ENCODE measurements around the gene PLEKHM1. TPM values are rescaled to one million over a fixed set of nuclear protein-coding genes. Genes with fewer than 3 reads are reported as not detected.
"Not testable (repeated sequence)": the region's sequence is repeated elsewhere in the genome, so short reads cannot be mapped to it uniquely, and the experiment has no call there.

The PLEKHM1 gene
- polyA plus RNA-seq, 3 donors: 12.8 to 41.5 (median 15.0) TPM

GRCh38 chr17:45497449-45497848 is 6.9 kb upstream of the PLEKHM1 start:
- intact Hi-C loops (cut with micrococcal nuclease): not testable (repeated sequence)

GRCh38 chr17:45496507-45496906 is 6.0 kb upstream of the PLEKHM1 start:
- no CpG with 5 or more reads among the region's 3 CpGs for WGBS (ENCODE audit: insufficient coverage)
- H3K4me2 ChIP-seq (replicated peaks; ENCODE audit: extremely low read depth, low read length, poor library complexity, severe bottlenecking); H3K36me3 Mint-ChIP-seq; H2AFZ ChIP-seq (ENCODE audit: insufficient read depth, low read depth, low read length, poor library complexity, severe bottlenecking); H3K27me3 Mint-ChIP-seq (ENCODE audit: low read depth in 3 of 3); H3K4me3 Mint-ChIP-seq; H3K79me2 ChIP-seq (ENCODE audit: insufficient read depth, low read length); H3K9me3 Mint-ChIP-seq; H3K9ac ChIP-seq (ENCODE audit: insufficient read depth, low read length, poor library complexity, severe bottlenecking); H3K9me3 ChIP-seq (replicated peaks in 1 of 2; ENCODE audit: control insufficient read depth in 1 of 2, insufficient read depth in 1 of 2, low read length in 2 of 2); H3K27me3 ChIP-seq (ENCODE audit: control insufficient read depth in 2 of 2, insufficient read depth in 2 of 2, low read length in 2 of 2); H3K36me3 ChIP-seq (replicated peaks in 1 of 2; ENCODE audit: control insufficient read depth in 1 of 2, insufficient read depth in 2 of 2, low read length in 2 of 2); DNase-seq; intact Hi-C loops (cut with micrococcal nuclease); H4K20me1 ChIP-seq (ENCODE audit: insufficient read depth, low read length); H3K4me3 ChIP-seq (replicated peaks in 1 of 3; ENCODE audit: low read depth in 2 of 3, low read length in 3 of 3): not testable (repeated sequence)
- peaks cover 47 to 50% of the 10 kb centered on the region in 2 donors for H3K4me1 ChIP-seq (ENCODE audit: control insufficient read depth in 1 of 2, insufficient read depth in 2 of 2, low read length in 2 of 2)
- Mint-ChIP-seq H3K27ac (peak overlapping the region in 5 of 7 donors; percentile 25 to 94 (median 49)), H3K4me1 (peaks cover 44% of the 10 kb centered on the region)
- H3K27ac ChIP-seq (ENCODE audit: low read depth in 1 of 2, low read length in 2 of 2): peak overlapping the region in 1 of 2 donors; percentile 12

More at GRCh38 chr17:45497449-45497848, 6.9 kb upstream of the PLEKHM1 start:
- DNase-seq; H2AFZ ChIP-seq (ENCODE audit: insufficient read depth, low read depth, low read length, poor library complexity, severe bottlenecking); H3K4me2 ChIP-seq (replicated peaks; ENCODE audit: extremely low read depth, low read length, poor library complexity, severe bottlenecking); H3K9me3 ChIP-seq (replicated peaks in 1 of 2; ENCODE audit: control insufficient read depth in 1 of 2, insufficient read depth in 1 of 2, low read length in 2 of 2); H3K9ac ChIP-seq (ENCODE audit: insufficient read depth, low read length, poor library complexity, severe bottlenecking); H3K27me3 ChIP-seq (ENCODE audit: control insufficient read depth in 2 of 2, insufficient read depth in 2 of 2, low read length in 2 of 2); H3K36me3 ChIP-seq (replicated peaks in 1 of 2; ENCODE audit: control insufficient read depth in 1 of 2, insufficient read depth in 2 of 2, low read length in 2 of 2); H3K4me3 Mint-ChIP-seq; H3K27me3 Mint-ChIP-seq (ENCODE audit: low read depth in 3 of 3); H4K20me1 ChIP-seq (ENCODE audit: insufficient read depth, low read length); H3K79me2 ChIP-seq (ENCODE audit: insufficient read depth, low read length); H3K4me3 ChIP-seq (replicated peaks in 1 of 3; ENCODE audit: low read depth in 2 of 3, low read length in 3 of 3); H3K9me3 Mint-ChIP-seq; H3K36me3 Mint-ChIP-seq; H3K27ac ChIP-seq (ENCODE audit: low read depth in 1 of 2, low read length in 2 of 2): not testable (repeated sequence)
- H3K27ac Mint-ChIP-seq: peak overlapping the region in 2 of 7 donors; percentile 63 to 77
- peaks cover 46 to 50% of the 10 kb centered on the region in 2 donors for H3K4me1 ChIP-seq (ENCODE audit: control insufficient read depth in 1 of 2, insufficient read depth in 2 of 2, low read length in 2 of 2)
- no CpG with 5 or more reads among the region's 8 CpGs for WGBS (ENCODE audit: insufficient coverage)
- peaks cover 44% of the 10 kb centered on the region for H3K4me1 Mint-ChIP-seq

- H3K27ac ChIP-seq (ENCODE audit: low read depth in 1 of 2, low read length in 2 of 2): peak overlapping the region; percentile 60 to 69
- peaks cover 41% of the 10 kb centered on the region for H3K4me1 Mint-ChIP-seq
- H3K9me3 Mint-ChIP-seq; intact Hi-C loops (cut with micrococcal nuclease); H3K4me2 ChIP-seq (replicated peaks; ENCODE audit: extremely low read depth, low read length, poor library complexity, severe bottlenecking); H3K9ac ChIP-seq (ENCODE audit: insufficient read depth, low read length, poor library complexity, severe bottlenecking); H3K27me3 Mint-ChIP-seq (ENCODE audit: low read depth in 3 of 3); H2AFZ ChIP-seq (ENCODE audit: insufficient read depth, low read depth, low read length, poor library complexity, severe bottlenecking); H3K36me3 Mint-ChIP-seq; H3K36me3 ChIP-seq (replicated peaks in 1 of 2; ENCODE audit: control insufficient read depth in 1 of 2, insufficient read depth in 2 of 2, low read length in 2 of 2); H4K20me1 ChIP-seq (ENCODE audit: insufficient read depth, low read length); H3K9me3 ChIP-seq (replicated peaks in 1 of 2; ENCODE audit: control insufficient read depth in 1 of 2, insufficient read depth in 1 of 2, low read length in 2 of 2); H3K27me3 ChIP-seq (ENCODE audit: control insufficient read depth in 2 of 2, insufficient read depth in 2 of 2, low read length in 2 of 2): not testable (repeated sequence)
- H3K79me2 ChIP-seq (ENCODE audit: insufficient read depth, low read length): peaks cover 10% of the 10 kb centered on the region
- H3K4me1 ChIP-seq (ENCODE audit: control insufficient read depth in 1 of 2, insufficient read depth in 2 of 2, low read length in 2 of 2): peaks cover 41 to 46% of the 10 kb centered on the region in 2 donors
- DNase-seq: peak; percentile 54 to 68 (median 59)
- H3K4me3 Mint-ChIP-seq: peak overlapping the region in 1 of 2 donors; percentile 75
- H3K4me3 ChIP-seq (replicated peaks in 1 of 3; ENCODE audit: low read depth in 2 of 3, low read length in 3 of 3): peak overlapping the region in 1 of 3 experiments; percentile 34
- WGBS (ENCODE audit: insufficient coverage): 0% methylated on average over 3 of the region's 5 CpGs
- H3K27ac Mint-ChIP-seq: peak overlapping the region; percentile 84 to 95 (median 91)
Observed at GRCh38 chr17:45494556-45494955, 4.0 kb upstream of the PLEKHM1 start.

GRCh38 chr17:45492156-45492555 is 1.6 kb upstream of the PLEKHM1 start:
- H3K27me3 Mint-ChIP-seq (ENCODE audit: low read depth in 3 of 3); intact Hi-C loops (cut with micrococcal nuclease); H3K4me3 Mint-ChIP-seq; H3K4me3 ChIP-seq (replicated peaks in 1 of 3; ENCODE audit: low read depth in 2 of 3, low read length in 3 of 3); DNase-seq; H3K4me2 ChIP-seq (replicated peaks; ENCODE audit: extremely low read depth, low read length, poor library complexity, severe bottlenecking); H3K9me3 Mint-ChIP-seq; H3K9me3 ChIP-seq (replicated peaks in 1 of 2; ENCODE audit: control insufficient read depth in 1 of 2, insufficient read depth in 1 of 2, low read length in 2 of 2); H3K9ac ChIP-seq (ENCODE audit: insufficient read depth, low read length, poor library complexity, severe bottlenecking); H3K27ac ChIP-seq (ENCODE audit: low read depth in 1 of 2, low read length in 2 of 2); H3K27me3 ChIP-seq (ENCODE audit: control insufficient read depth in 2 of 2, insufficient read depth in 2 of 2, low read length in 2 of 2); H3K36me3 ChIP-seq (replicated peaks in 1 of 2; ENCODE audit: control insufficient read depth in 1 of 2, insufficient read depth in 2 of 2, low read length in 2 of 2); H3K27ac Mint-ChIP-seq; H2AFZ ChIP-seq (ENCODE audit: insufficient read depth, low read depth, low read length, poor library complexity, severe bottlenecking): not testable (repeated sequence)
- no CpG with 5 or more reads among the region's 4 CpGs for WGBS (ENCODE audit: insufficient coverage)
- H3K79me2 ChIP-seq (ENCODE audit: insufficient read depth, low read length): peaks cover 24% of the 10 kb centered on the region
- peaks cover 18% of the 10 kb centered on the region for H4K20me1 ChIP-seq (ENCODE audit: insufficient read depth, low read length)
- peaks cover 3 to 10% of the 10 kb centered on the region in 2 donors for H3K36me3 Mint-ChIP-seq
- H3K4me1 ChIP-seq (ENCODE audit: control insufficient read depth in 1 of 2, insufficient read depth in 2 of 2, low read length in 2 of 2): peaks cover 60 to 66% of the 10 kb centered on the region in 2 donors
- peaks cover 60% of the 10 kb centered on the region for H3K4me1 Mint-ChIP-seq

All from CD14-positive monocyte (primary cell).